ENCODE data around the gene GPD1L. TPM values are rescaled to one million over a fixed set of nuclear protein-coding genes. Genes with fewer than 3 reads are reported as not detected.

Gene GPD1L
- total and polyA plus RNA-seq, 2 donors (not counting 1 experiment from before 2014, with no cell fraction given), result 4.7 to 9.3 TPM

DNA sequence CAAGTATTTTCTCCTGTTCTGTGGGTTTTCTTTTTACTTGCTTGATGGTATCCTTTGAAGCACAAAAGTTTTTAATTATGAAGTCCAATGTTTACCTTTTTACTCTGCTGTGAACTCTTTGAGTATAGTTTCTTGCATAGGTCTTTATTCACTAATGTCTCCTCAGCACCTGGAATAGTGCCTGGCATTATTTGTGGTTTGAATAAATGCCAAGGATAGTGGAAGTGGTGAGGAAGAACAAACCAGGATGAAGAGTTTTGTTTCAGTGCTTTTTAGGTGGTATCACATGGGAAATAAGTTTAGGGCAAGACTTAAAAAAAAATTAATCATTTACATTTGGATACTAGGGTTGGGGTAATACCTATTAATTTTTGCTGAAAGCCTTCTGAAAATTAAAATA is 25.7 kb downstream of the GPD1L start:
- POLR2A ChIA-PET, result no interaction called here
- Histone ChIP-seq H3K9ac (ENCODE audit: low read length) (no peak overlapping the region), H3K27me3 (replicated peaks in 1 of 4; ENCODE audit: control extremely low read depth in 1 of 4, control insufficient read depth in 3 of 4, insufficient read depth in 4 of 4, low read length in 3 of 4) (no peaks in the 10 kb centered on the region), H3K79me2 (ENCODE audit: control insufficient read depth, insufficient read depth, low read length) (no peaks in the 10 kb centered on the region), H3K4me1 (ENCODE audit: control insufficient read depth in 2 of 2, insufficient read depth in 2 of 2, low read length in 2 of 2) (peaks cover 0 to 3% of the 10 kb centered on the region in 2 donors), H4K20me1 (ENCODE audit: control insufficient read depth, insufficient read depth, low read length, poor library complexity, severe bottlenecking) (no peaks in the 10 kb centered on the region), H2AFZ (ENCODE audit: insufficient read depth, low read depth, low read length, poor library complexity, severe bottlenecking) (no peak overlapping the region), H3K36me3 (replicated peaks in 1 of 2; ENCODE audit: control extremely low read depth in 1 of 2, control insufficient read depth in 1 of 2, extremely low read depth in 1 of 2, insufficient read depth in 2 of 2, low read length in 1 of 2) (no peaks in the 10 kb centered on the region), H3K4me3 (ENCODE audit: control extremely low read depth in 1 of 5, extremely low read depth in 1 of 5, insufficient read depth in 1 of 5, low read depth in 2 of 5, low read length in 4 of 5) (no peak overlapping the region), H3K9me3 (ENCODE audit: control extremely low read depth in 1 of 3, control insufficient read depth in 2 of 3, insufficient read depth in 1 of 3, low read length in 2 of 3) (no peaks in the 10 kb centered on the region), H3K27ac (ENCODE audit: low read length in 2 of 2) (no peak overlapping the region), H3K4me2 (replicated peaks; ENCODE audit: low read depth, low read length, poor library complexity, severe bottlenecking) (no peak overlapping the region)
- DNase-seq (no peak), ATAC-seq (ENCODE audit: low read depth) (no peak)
- Mint-ChIP-seq H3K9me3 (ENCODE audit: insufficient read depth) (no peaks in the 10 kb centered on the region), H3K4me1 (peaks cover 5% of the 10 kb centered on the region), H3K27me3 (no peaks in the 10 kb centered on the region), H3K4me3 (no peak overlapping the region), H3K27ac (no peak overlapping the region)
- intact Hi-C loops (cut with micrococcal nuclease), result no loop called here
- TF ChIP-seq, protein P1, sequence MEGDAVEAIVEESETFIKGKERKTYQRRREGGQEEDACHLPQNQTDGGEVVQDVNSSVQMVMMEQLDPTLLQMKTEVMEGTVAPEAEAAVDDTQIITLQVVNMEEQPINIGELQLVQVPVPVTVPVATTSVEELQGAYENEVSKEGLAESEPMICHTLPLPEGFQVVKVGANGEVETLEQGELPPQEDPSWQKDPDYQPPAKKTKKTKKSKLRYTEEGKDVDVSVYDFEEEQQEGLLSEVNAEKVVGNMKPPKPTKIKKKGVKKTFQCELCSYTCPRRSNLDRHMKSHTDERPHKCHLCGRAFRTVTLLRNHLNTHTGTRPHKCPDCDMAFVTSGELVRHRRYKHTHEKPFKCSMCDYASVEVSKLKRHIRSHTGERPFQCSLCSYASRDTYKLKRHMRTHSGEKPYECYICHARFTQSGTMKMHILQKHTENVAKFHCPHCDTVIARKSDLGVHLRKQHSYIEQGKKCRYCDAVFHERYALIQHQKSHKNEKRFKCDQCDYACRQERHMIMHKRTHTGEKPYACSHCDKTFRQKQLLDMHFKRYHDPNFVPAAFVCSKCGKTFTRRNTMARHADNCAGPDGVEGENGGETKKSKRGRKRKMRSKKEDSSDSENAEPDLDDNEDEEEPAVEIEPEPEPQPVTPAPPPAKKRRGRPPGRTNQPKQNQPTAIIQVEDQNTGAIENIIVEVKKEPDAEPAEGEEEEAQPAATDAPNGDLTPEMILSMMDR (IDR thresholded peaks at IDR 0.05), result no peak
- TF ChIP-seq EZH2 (IDR thresholded peaks at IDR 0.05; ENCODE audit: borderline replicate concordance, insufficient read depth, low read depth, low read length, poor library complexity, severe bottlenecking), result no peak
- CTCF ChIA-PET, result interaction anchor here (4.1 kb wide), 1 partner anchor 13 kb away, joined by 20 read pairs; no protein-coding TSS in a partner anchor

DNA sequence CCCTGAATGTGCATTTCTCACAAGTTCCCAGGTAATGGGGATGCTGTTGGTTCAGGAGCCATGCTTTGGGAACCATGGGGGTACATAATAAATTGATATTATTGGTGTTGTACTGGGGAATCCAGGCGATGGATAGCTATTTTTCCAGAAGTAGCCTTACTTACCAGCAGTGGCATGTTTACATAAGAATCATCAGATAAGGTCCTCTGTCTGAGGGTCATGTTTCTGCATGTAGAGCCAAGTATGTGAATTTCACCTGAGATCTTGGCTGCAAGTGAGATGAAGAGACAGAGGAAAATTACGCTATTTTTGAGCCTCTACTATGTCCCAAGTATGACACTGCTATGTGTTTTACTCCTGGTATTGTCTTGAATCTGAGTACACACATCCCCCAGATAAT is 26.3 kb downstream of the GPD1L start:
- 90% methylated on average over 2 of the region's 2 CpGs for WGBS (ENCODE audit: insufficient coverage)
- TF ChIP-seq, protein P1 (IDR thresholded peaks at IDR 0.05), result no peak
- TF ChIP-seq EZH2 (IDR thresholded peaks at IDR 0.05; ENCODE audit: borderline replicate concordance, insufficient read depth, low read depth, low read length, poor library complexity, severe bottlenecking), result no peak
- Histone ChIP-seq H2AFZ (ENCODE audit: insufficient read depth, low read depth, low read length, poor library complexity, severe bottlenecking) (no peak overlapping the region), H3K4me3 (ENCODE audit: control extremely low read depth in 1 of 5, extremely low read depth in 1 of 5, insufficient read depth in 1 of 5, low read depth in 2 of 5, low read length in 4 of 5) (no peak overlapping the region), H4K20me1 (ENCODE audit: control insufficient read depth, insufficient read depth, low read length, poor library complexity, severe bottlenecking) (no peaks in the 10 kb centered on the region), H3K36me3 (replicated peaks in 1 of 2; ENCODE audit: control extremely low read depth in 1 of 2, control insufficient read depth in 1 of 2, extremely low read depth in 1 of 2, insufficient read depth in 2 of 2, low read length in 1 of 2) (no peaks in the 10 kb centered on the region), H3K27me3 (replicated peaks in 1 of 4; ENCODE audit: control extremely low read depth in 1 of 4, control insufficient read depth in 3 of 4, insufficient read depth in 4 of 4, low read length in 3 of 4) (no peaks in the 10 kb centered on the region), H3K79me2 (ENCODE audit: control insufficient read depth, insufficient read depth, low read length) (peaks cover under 1% of the 10 kb centered on the region), H3K9me3 (ENCODE audit: control extremely low read depth in 1 of 3, control insufficient read depth in 2 of 3, insufficient read depth in 1 of 3, low read length in 2 of 3) (no peaks in the 10 kb centered on the region), H3K27ac (ENCODE audit: low read length in 2 of 2) (no peak overlapping the region), H3K4me1 (ENCODE audit: control insufficient read depth in 2 of 2, insufficient read depth in 2 of 2, low read length in 2 of 2) (peaks cover 0 to 3% of the 10 kb centered on the region in 2 donors), H3K4me2 (replicated peaks; ENCODE audit: low read depth, low read length, poor library complexity, severe bottlenecking) (no peak overlapping the region), H3K9ac (ENCODE audit: low read length) (no peak overlapping the region)
- DNase-seq (no peak), ATAC-seq (ENCODE audit: low read depth) (no peak)
- peaks cover 7% of the 10 kb centered on the region for H3K4me1 Mint-ChIP-seq
- H3K9me3 Mint-ChIP-seq (ENCODE audit: insufficient read depth), result no peaks in the 10 kb centered on the region
- H3K4me3 Mint-ChIP-seq, result no peak overlapping the region
- POLR2A ChIA-PET, result no interaction called here
- no peaks in the 10 kb centered on the region for H3K27me3 Mint-ChIP-seq
- H3K27ac Mint-ChIP-seq, result no peak overlapping the region
- CTCF ChIA-PET, result interaction anchor here (4.1 kb wide), 1 partner anchor 12 kb away, joined by 20 read pairs; no protein-coding TSS in a partner anchor
- intact Hi-C loops (cut with micrococcal nuclease), result no loop called here
